Thyroid gland (tissue), 4 donors: ENCODE measurements around the gene SLC9A7.

Experiments used
- CTCF ChIP-seq, 6 experiments: fragments of 200-600 bp in 3 of 6; fragments of 450-650 bp in 3 of 6; sonication (generic) in 3 of 6; IDR thresholded peaks; one replicate each; pipeline ENCODE4 v1.5.1; 2016 to 2019; ENCODE audit warnings: antibody characterized with exemption in 6 of 6, mild to moderate bottlenecking in 2 of 6, inconsistent platforms in 1 of 6, moderate library complexity in 1 of 6
- POLR2A ChIP-seq, 2 donors: fragments of 450-650 bp; IDR thresholded peaks; one replicate each; pipeline ENCODE4 v1.6.1; 2017; ENCODE audit warnings: antibody characterized with exemption in 2 of 2, mild to moderate bottlenecking in 2 of 2, moderate library complexity in 1 of 2

DNA sequence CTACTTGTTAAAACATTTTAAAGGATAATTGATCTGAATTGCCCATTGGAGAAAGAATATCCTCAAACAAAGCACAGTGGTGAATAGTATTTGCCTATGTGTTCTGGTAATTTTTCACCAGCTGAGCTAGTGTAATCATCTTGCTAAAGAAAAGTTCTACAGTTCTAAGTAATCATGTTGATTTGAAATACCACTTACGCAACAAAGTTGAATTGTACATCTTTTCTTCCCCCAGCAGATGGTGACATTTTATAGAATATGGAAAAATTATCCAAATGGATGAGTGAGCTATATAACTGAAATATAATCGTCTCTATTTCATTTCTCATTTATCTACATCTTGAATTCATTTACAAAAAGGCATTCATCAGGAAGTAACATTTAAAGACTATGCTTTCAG lies 204.0 kb downstream of the SLC9A7 start:
- TF ChIP-seq POLR2A (IDR thresholded peaks at IDR 0.05) = no peak
- peak in 4 of 6 experiments; percentile 4 to 37 (median 28) for TF ChIP-seq CTCF (IDR thresholded peaks at IDR 0.05)
